Activated CD4-positive, alpha-beta T cell treated with anti-CD3 and anti-CD28 coated beads, Interleukin-2, amount 50 U/mL, for 4 hours (primary cell): ENCODE measurements around the gene ADAMTS2.

Experiments used
- DNase-seq, 2 experiments: peaks; one replicate each; pipeline ENCODE4 v3.0.0-alpha.2; 2020

ADAMTS2 gene

DNA sequence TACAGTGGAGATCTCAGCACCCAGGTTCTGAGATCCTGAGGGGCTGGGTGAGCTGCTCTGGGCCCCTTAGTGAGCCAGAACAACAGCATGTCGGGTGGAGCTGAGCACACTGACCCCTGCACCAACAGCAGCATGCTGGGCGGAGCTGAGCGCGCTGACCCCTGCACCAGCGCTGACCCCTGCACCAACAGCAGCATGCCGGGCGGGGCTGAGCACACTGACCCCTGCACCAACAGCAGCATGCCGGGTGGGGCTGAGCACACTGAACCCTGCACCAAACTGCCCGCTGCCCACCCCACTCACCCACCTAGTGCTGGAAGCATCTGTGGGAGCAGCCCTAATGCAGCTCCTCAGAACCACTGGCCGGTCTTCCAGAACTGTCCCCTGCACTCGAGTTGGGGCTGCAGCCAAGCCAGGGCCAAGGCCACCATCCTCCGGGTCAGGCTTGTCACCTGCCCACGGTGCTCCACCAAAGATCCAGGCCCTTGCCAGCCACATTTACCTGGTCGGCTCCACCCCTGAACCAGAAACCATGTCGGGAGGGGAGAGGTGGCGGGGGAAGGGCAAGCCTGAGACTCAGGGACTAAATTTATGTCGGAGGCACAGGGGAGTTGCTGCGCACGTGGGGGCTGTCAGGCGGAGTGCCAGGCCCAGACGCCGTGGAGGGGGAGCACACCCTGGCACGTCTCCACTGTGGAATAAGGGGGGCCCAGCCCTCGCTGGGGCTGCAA is 80.3 kb downstream of the ADAMTS2 start:
- no peak for DNase-seq

DNA sequence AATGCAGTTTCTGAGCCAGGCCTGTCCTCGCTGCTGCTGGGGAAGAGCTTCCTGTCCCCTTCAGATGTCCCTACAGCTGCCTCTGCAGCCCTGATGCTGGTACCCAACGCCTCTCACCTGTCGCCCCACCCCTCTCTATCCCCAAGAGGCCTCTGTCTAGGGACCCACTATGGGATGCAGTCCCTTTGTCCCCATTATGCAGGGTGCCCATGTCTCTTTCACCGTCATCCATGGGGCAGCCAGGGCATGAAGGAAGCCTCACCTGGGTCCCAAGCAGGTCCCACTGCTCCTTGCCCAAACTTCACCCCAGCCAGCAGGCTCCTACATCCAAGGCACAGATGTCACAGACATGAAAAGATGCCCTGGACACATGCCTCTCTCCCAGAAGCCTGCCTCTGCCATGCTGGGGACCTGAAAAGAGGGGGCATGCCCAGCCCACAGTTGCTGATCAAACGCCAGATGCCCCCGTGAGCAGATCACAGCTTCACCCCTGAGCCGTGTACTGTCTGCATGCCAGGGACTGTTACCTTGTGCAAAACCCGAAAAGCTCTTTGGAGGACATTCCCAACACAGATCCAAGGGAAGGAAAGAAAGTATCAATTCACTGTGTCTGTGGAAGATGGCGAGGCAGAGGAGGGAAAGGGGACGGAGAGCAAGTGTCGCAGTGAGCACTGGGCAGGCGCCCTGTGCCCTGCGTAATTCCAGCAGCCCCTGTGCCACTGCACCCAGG is 81.0 kb downstream of the ADAMTS2 start:
- DNase-seq, result no peak

DNA sequence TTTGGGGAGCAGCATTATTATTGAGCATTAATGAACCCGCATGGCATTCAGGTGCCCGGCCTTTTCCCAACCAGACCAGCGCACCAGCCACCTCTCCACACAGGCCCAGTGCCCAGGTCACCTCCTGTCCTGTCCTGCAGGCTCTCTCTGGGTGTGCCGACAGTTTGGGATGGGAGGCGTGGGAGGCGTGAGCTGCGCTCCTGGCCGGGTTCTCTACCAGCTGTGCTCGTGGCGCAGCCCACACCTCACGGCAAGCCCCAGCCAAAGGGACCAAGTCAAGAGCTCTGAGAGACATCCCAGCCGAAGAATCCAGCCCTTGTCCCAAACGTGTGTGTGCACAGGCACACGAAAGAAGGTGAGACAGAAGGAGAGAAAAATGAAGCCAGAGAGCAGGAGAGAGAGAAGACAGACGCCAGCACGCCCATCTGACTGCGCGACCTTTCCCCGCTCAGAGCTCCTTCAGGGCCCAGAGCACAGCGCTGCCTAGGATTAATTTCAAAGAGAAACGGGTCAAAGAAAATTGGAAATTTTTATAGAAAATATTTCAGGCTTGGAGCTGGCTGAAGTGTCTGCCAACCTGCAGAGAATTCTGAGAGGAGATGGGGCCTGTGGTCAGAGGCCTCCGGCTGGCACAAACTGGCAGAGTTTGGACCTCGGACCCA is 81.7 kb downstream of the ADAMTS2 start:
- DNase-seq, result no peak

GRCh38 chr5:179262126-179262920 is 82.9 kb downstream of the ADAMTS2 start:
- DNase-seq, result no peak

DNA sequence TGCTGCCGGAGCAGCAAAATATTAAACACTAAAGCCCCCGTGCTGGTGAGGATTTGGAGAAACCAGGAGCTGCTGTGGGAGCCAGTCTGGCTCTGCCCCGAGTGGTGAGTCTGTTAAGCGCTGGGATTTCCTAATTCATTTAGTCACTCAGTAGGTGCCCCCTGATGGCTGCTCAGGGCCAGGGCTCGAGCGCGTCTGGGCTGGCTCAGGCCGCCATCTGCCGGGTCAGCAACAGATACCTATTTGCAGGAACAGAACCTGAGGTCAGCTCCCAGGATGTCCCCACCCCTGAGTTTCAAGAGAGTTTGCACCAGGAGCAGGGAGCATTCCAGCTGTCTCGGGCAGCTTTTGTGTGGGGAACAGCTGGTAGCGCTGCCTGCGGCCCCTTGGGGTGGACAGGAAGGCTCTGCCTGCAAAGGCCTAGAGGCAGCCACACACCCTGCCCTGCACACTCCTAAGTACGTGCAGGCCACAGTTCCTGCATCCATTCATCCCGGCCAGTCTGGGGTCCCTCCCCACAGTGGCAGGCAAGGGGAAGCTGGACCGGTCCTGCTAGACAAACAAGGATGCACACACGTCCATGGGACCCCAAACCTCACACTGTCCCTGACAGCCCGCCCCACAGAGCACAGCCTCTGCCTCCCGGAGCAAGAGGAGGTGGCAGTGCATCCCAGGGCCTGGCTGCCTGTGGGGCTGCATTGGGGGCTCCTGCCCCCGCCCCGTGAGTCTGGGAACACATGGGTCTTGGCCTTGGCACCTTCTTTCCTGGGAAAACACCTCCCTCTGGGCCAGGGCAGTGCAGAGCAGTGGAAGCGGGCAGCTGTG is 83.7 kb downstream of the ADAMTS2 start:
- no peak for DNase-seq

- no peak for DNase-seq
Measured at GRCh38 chr5:179260324-179261070, 84.8 kb downstream of the ADAMTS2 start.

- DNase-seq, result no peak
Measured at GRCh38 chr5:179259731-179260323, 85.4 kb downstream of the ADAMTS2 start.

- DNase-seq, result no peak
Measured at GRCh38 chr5:179258922-179259730, 86.1 kb downstream of the ADAMTS2 start.

DNA sequence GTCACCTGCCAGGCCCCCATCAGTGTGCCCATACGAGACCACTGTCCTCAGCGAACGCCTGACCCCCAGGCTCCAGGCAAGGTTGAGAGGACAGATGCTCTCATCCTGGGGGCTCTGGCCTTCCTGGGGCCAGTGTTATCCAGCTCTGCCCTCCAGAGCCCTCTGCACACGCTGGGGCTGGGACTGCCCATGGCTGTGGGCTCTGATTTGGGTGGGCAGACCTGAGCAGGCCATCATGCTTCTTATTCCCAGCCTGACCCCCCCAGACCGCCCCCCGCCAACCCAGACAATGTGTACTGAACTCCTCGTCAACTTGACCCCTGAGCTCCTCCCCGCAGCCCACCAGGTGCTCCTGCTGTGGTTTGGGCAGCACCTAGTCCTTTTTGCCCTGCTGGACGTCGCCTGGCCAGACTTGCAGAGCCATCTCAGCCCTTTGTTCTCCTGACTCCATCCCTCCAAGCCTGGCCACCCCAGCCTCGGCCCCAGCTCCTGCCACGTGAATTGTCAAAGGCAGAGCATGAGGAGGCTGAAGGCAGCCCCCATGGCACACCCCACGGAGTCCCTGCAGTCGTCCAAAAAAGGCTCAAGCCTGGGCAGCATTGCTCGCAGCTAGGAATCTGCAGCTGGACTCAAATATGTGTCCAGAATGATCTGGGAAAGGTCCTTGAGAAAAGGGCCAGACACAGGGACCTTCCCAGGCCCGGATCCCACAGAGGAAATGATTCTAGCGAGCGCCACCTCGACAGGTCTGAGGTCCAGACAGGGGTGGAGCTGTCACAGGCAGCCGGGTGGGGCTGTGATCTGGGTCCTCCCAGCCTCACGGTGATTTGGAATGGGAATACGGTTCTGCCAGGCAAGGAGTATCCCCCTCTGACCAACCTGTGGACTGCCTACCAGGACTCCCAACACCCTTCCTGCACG is 87.0 kb downstream of the ADAMTS2 start:
- DNase-seq, result no peak

DNA sequence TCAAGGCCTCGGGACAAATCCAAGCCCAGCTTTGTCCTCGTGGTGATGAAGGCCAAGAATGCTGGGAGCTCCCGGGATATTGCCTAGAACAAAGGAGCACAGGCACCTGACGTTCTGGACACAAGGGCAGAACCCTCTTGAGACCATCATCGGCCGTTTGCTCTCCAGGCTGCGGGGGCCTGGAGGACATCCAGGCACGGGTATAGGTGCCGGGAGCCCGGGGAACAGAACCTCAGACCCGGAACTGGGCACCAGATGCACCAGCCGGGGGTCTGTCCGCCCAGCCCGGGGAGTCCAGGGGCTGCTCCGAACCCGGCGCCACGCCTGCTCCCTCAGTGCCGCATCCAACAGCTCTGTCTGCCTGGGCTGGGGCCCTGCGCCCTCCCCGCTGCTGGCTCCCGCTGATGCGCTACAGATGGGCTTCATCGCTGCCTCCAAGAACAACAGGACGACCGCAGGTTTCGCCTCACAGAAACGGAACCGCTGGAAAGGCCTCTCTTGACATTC is 88.0 kb downstream of the ADAMTS2 start:
- DNase-seq, result no peak

GRCh38 chr5:179256328-179257175 is 88.7 kb downstream of the ADAMTS2 start:
- DNase-seq, result no peak

- no peak for DNase-seq
Measured at GRCh38 chr5:179255527-179256327, 89.5 kb downstream of the ADAMTS2 start.

- no peak for DNase-seq
Measured at GRCh38 chr5:179254638-179255271, 90.5 kb downstream of the ADAMTS2 start.

DNA sequence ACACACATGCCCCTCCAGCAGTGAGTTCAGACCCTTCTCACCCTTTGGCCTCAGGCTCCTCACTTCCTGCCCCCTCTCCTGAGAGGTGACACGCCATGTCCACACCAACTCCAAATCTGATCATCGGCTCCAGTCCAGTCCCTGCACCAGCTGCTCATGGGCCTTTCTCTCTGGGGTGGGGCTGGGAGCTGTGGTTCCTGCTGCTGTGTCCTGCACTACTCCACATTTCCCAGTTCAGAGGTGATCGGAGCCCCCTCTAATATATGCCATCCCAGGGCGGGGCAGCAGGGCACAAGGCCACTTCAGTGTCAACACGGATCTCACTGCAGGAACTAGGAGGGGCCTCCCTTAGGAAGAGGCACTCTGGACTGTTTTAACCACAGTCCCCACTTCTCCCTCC is 91.5 kb downstream of the ADAMTS2 start:
- DNase-seq, result no peak

DNA sequence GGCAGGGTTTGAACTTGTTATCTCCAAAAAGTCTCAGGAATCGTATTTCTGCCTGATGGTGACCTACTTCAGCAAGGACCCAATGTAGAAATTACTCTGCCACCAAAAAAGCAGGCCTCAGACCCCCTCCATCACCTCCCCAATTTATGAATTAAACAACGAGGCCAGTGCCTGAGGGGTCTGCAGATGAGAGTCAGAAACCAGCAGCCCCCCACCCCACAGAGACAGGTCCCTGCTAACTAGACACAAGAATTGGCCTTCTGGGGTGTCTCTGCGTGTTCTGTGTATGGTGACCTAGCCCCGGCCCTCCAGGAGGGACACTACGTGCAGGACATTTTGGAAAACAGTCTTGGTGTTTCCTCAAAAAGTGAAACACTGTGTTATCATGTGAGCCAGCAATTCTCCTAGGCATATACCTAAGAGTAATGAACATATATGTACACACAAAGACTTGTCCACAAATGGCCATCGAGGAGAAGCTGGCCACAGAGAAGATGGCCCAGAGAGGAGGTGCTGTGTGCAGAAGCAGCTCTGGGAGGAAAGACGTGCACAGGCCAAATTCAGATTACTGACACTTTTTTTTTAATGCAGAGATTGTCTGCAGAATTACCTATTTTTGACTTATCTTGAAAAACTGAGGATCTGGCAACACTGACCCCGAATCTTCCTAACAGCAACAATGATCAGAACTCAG is 93.8 kb downstream of the ADAMTS2 start:
- no peak for DNase-seq
